IMR-90 (cell line): ENCODE measurements around the gene NOS1.

ENCODE experiments used
- CTCF ChIP-seq: conservative IDR thresholded peaks from 2 replicates; pipeline ENCODE4 v1.5.1; 2012; ENCODE audit warnings: mild to moderate bottlenecking, low read depth, low read length, improper control_type of control experiment
- MAZ ChIP-seq: IDR thresholded peaks from 2 replicates; pipeline ENCODE4 v1.6.1; 2012; ENCODE audit warnings: low read depth, mild to moderate bottlenecking, low read length, improper control_type of control experiment, moderate library complexity, borderline replicate concordance
- MXI1 ChIP-seq: IDR thresholded peaks from 2 replicates; pipeline ENCODE4 v1.6.1; 2012; ENCODE audit warnings: low read depth, mild to moderate bottlenecking, low read length, moderate library complexity, borderline replicate concordance
- RAD21 ChIP-seq: IDR thresholded peaks from 2 replicates; pipeline ENCODE4 v1.6.1; 2012; ENCODE audit warnings: low read length, improper control_type of control experiment
- RCOR1 ChIP-seq: IDR thresholded peaks from 2 replicates; pipeline ENCODE4 v1.6.1; 2012; ENCODE audit warnings: mild to moderate bottlenecking, low read length, improper control_type of control experiment; ENCODE audit not compliant: insufficient replicate concordance
- USF2 ChIP-seq: fragments of 150-350 bp; IDR thresholded peaks from 2 replicates; pipeline ENCODE4 v1.6.1; 2017; ENCODE audit warnings: mild to moderate bottlenecking, antibody characterized with exemption, low read length, low read depth

DNA sequence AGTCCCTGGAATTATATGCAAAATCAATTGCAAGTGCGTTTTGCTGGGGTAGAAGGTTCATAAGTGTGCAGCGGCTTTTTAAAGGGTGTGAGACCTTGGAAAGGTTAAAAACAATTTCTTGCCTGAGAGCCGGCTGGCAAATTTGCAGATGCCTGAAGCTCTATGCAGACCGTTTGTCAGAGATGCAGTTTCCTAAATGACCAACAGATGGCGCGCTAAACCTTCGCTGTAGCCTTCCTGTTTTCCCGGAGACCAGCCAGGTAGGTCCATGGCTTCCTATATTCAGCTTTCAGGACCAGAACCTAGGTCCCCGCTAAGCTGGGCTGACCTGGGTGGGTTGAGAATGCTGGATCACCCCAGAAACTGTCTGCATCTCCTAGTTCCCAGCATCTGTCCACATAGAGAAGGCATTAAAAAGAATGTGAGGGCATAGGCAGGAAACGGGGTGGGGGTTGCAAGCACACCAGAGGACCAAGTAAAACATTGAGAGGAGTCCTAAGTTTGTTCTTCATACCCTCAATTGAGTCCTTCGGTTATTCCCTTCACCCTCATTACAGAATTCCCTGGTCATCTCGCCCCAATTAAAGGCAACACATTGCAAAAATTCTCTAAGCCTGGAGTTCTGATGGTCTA is 5.7 kb upstream of the NOS1 start:
- TF ChIP-seq CTCF (peak; percentile 69), MAZ (no peak), RAD21 (peak; percentile 69), RCOR1 (no peak), MXI1 (no peak), USF2 (no peak)
